ENCODE data around the gene SNED1. TPM values are rescaled to one million over a fixed set of nuclear protein-coding genes. Genes with fewer than 3 reads are reported as not detected.

Gene SNED1
- total RNA-seq, 2 donors from 2014 or later: 0.66 to 4.5 TPM

GRCh38 chr2:241136191-241136590, 137.8 kb downstream of the SNED1 start:
- Histone ChIP-seq H3K36me3 (ENCODE audit: control insufficient read depth, insufficient read depth, low read length) (peaks cover 43% of the 10 kb centered on the region), H3K4me1 (ENCODE audit: control insufficient read depth, insufficient read depth, low read length) (no peaks in the 10 kb centered on the region), H3K4me3 (ENCODE audit: low read length) (no peak overlapping the region), H3K27ac (ENCODE audit: low read depth, low read length) (no peak overlapping the region), H3K9me3 (ENCODE audit: control insufficient read depth, low read length) (no peaks in the 10 kb centered on the region), H3K27me3 (ENCODE audit: control insufficient read depth, insufficient read depth, low read length, poor library complexity, severe bottlenecking) (no peaks in the 10 kb centered on the region), H3K9ac (ENCODE audit: extremely low read depth, low read length, poor library complexity, severe bottlenecking) (no peak overlapping the region)
- no peaks in the 10 kb centered on the region for H3K27me3 Mint-ChIP-seq (ENCODE audit: insufficient read depth)
- no peaks in the 10 kb centered on the region for H3K9me3 Mint-ChIP-seq
- peaks cover 54% of the 10 kb centered on the region for H3K36me3 Mint-ChIP-seq (ENCODE audit: low read depth)
- H3K4me1 Mint-ChIP-seq: no peaks in the 10 kb centered on the region
- no peak for TF ChIP-seq CTCF (conservative IDR thresholded peaks at IDR 0.05)
- DNase-seq: no peak
- no peak overlapping the region for H3K4me3 Mint-ChIP-seq
- no peak overlapping the region for H3K27ac Mint-ChIP-seq
- WGBS, 2 experiments (ENCODE audit: insufficient coverage in 1 of 2, insufficient read length in 1 of 2): 95 to 99% methylated on average over 8 of the region's 8 CpGs

GRCh38 chr2:241136661-241137260, 138.3 kb downstream of the SNED1 start:
- no peak for TF ChIP-seq CTCF (conservative IDR thresholded peaks at IDR 0.05)
- Mint-ChIP-seq H3K9me3 (no peaks in the 10 kb centered on the region), H3K4me3 (no peak overlapping the region), H3K4me1 (no peaks in the 10 kb centered on the region), H3K27me3 (ENCODE audit: insufficient read depth) (no peaks in the 10 kb centered on the region), H3K27ac (no peak overlapping the region), H3K36me3 (ENCODE audit: low read depth) (peaks cover 54% of the 10 kb centered on the region)
- no peak overlapping the region for H3K9ac ChIP-seq (ENCODE audit: extremely low read depth, low read length, poor library complexity, severe bottlenecking)
- H3K4me3 ChIP-seq (ENCODE audit: low read length): no peak overlapping the region
- H3K36me3 ChIP-seq (ENCODE audit: control insufficient read depth, insufficient read depth, low read length): peaks cover 40% of the 10 kb centered on the region
- H3K9me3 ChIP-seq (ENCODE audit: control insufficient read depth, low read length): no peaks in the 10 kb centered on the region
- H3K27ac ChIP-seq (ENCODE audit: low read depth, low read length): no peak overlapping the region
- no peaks in the 10 kb centered on the region for H3K27me3 ChIP-seq (ENCODE audit: control insufficient read depth, insufficient read depth, low read length, poor library complexity, severe bottlenecking)
- DNase-seq: no peak
- 93 to 95% methylated on average over 22 to 25 of the region's 25 CpGs for WGBS, 2 experiments (ENCODE audit: insufficient coverage in 1 of 2, insufficient read length in 1 of 2)
- no peaks in the 10 kb centered on the region for H3K4me1 ChIP-seq (ENCODE audit: control insufficient read depth, insufficient read depth, low read length)

- H3K36me3 Mint-ChIP-seq (ENCODE audit: low read depth): peaks cover 55% of the 10 kb centered on the region
- Histone ChIP-seq H3K9ac (ENCODE audit: extremely low read depth, low read length, poor library complexity, severe bottlenecking) (no peak overlapping the region), H3K4me1 (ENCODE audit: control insufficient read depth, insufficient read depth, low read length) (no peaks in the 10 kb centered on the region), H3K9me3 (ENCODE audit: control insufficient read depth, low read length) (no peaks in the 10 kb centered on the region), H3K27ac (ENCODE audit: low read depth, low read length) (no peak overlapping the region), H3K27me3 (ENCODE audit: control insufficient read depth, insufficient read depth, low read length, poor library complexity, severe bottlenecking) (no peaks in the 10 kb centered on the region), H3K4me3 (ENCODE audit: low read length) (no peak overlapping the region), H3K36me3 (ENCODE audit: control insufficient read depth, insufficient read depth, low read length) (peaks cover 38% of the 10 kb centered on the region)
- no peak overlapping the region for H3K4me3 Mint-ChIP-seq
- no peak overlapping the region for H3K27ac Mint-ChIP-seq
- no peaks in the 10 kb centered on the region for H3K4me1 Mint-ChIP-seq
- DNase-seq: no peak
- TF ChIP-seq CTCF (conservative IDR thresholded peaks at IDR 0.05): no peak
- H3K27me3 Mint-ChIP-seq (ENCODE audit: insufficient read depth): no peaks in the 10 kb centered on the region
- WGBS, 2 experiments (ENCODE audit: insufficient coverage in 1 of 2, insufficient read length in 1 of 2): 82 to 89% methylated on average over 13 to 24 of the region's 24 CpGs
- no peaks in the 10 kb centered on the region for H3K9me3 Mint-ChIP-seq
These were observed 139.1 kb downstream of the SNED1 start for GRCh38 chr2:241137276-241138190.
